HG03039 (cell line): ENCODE data around the gene ZNF385B.

Source experiments
- ATAC-seq: cut with Tn5 transposase; IDR thresholded peaks from one replicate; pipeline ENCODE4 v1.9.1; 2021; ENCODE audit warnings: mild to moderate bottlenecking, moderate library complexity; ENCODE audit not compliant: unreplicated experiment

Gene ZNF385B

GRCh38 chr2:179751163-179751809 lies 110.1 kb downstream of the ZNF385B start:
- no peak for ATAC-seq

DNA sequence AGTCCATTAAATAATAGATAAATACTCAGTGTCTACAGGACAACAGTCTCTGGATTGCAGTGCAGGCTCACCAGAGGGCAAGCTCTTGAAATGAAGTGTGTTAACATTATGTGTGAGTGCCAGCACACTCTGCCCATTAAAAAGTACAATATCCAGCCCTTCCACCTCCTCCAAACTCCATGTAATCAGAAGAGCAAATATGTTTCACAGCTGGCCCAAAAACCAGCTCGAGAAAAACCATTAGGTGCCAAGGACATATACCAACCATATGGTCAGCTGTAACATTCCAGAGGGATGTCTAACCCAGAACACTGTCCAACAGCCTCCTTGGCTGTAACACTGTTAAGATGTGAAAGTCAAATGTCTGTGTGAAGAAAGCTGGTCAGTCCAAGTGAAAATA lies 112.2 kb downstream of the ZNF385B start:
- ATAC-seq, result no peak

GRCh38 chr2:179746981-179747380 lies 114.4 kb downstream of the ZNF385B start:
- ATAC-seq, result no peak

GRCh38 chr2:179745635-179746256 lies 115.7 kb downstream of the ZNF385B start:
- ATAC-seq, result no peak

GRCh38 chr2:179744401-179744800 lies 117.0 kb downstream of the ZNF385B start:
- ATAC-seq, result no peak

DNA sequence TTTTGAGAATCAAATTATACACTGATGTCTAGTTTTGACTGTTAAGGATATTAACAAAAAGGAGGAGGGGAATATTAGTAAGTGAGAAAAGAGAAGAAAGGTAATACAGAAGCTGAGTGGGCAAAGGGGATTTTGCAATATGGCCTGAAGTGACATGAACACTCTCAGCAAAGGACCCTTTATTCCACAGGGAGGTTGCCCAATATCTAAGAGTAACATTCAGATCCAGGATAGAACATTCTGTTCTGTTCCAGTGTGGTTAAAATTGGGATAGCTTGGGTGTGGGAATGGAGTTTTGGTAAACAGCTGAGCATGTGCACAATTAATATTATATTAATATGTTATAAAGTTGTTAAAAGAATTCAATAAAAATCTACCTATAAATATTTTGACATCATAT lies 120.1 kb downstream of the ZNF385B start:
- no peak for ATAC-seq

GRCh38 chr2:179729966-179730365 lies 131.4 kb downstream of the ZNF385B start:
- ATAC-seq, result no peak

DNA sequence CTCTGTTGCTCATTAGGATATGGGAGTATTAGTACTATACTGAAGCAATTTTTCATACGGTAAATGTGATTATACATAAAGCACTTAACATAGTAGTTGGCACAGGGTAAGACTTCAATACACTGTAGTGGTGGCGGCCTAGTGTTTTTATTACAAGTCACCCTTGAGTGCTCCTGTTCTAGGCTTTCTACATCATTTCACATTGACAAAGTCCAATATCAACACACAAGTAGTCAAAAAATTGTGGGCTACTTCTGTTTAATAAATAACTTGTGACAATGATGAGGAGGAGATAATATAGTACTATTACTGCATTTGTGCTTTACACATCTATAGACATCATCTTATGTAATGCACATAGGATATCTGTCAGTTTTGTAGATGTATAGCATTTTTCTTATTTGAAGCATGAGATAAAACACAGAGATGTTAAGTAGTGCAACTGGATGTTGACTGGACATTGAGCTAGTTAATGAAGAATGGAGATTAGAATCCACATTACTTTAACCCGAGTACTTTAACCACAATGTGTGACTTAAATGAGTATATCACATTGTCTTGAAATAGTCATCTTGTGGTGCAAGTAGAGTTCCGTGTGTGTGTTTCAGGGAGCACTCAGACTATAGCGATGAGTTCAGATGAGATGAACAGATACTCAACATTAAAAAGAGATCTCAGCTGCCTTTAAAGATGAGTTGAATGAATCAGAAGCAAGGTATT lies 134.8 kb downstream of the ZNF385B start:
- ATAC-seq, result no peak

- ATAC-seq, result no peak
Observed at GRCh38 chr2:179724403-179724802, 137.0 kb downstream of the ZNF385B start.

GRCh38 chr2:179720173-179720772 lies 141.1 kb downstream of the ZNF385B start:
- no peak for ATAC-seq

- ATAC-seq, result no peak
Observed at GRCh38 chr2:179715871-179716270, 145.5 kb downstream of the ZNF385B start.

DNA sequence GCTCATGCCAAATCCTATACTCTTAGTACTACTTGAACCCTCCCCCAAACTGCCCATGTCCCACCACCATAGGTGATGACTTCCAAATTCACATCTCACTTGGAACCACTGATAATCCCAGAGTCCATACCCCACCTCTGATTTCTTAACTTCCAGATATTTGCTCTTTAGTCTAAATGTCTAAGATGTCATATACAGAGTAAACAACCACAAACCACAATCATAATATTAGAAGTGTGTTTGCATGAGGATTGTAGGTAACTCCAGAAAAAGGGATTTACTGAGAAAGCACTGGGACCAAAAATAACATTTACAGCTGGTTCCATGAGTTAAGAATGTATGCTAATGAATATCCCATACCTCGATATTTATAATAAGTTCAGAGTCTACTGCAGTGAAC lies 146.2 kb downstream of the ZNF385B start:
- ATAC-seq, result no peak

GRCh38 chr2:179712825-179713224 lies 148.6 kb downstream of the ZNF385B start:
- ATAC-seq, result no peak

GRCh38 chr2:179711375-179711774 lies 150.0 kb downstream of the ZNF385B start:
- no peak for ATAC-seq

DNA sequence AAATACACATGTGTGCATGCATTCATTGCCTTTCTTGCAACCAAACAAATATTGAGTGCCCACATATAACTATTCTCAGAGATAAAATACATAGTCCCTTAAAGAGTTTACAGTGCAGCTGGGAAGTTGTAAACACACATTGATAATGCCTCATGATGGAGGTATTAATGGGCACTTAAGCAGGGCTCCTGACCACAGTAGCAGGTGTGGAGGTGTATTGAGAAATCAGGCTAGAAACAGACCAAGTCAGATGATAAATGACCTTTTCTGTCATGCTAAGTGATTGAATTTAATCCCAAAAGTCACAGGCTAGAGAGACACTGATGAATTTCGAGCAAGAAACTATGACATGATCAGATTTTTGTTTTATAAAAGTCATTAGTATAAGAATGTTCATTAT lies 157.7 kb downstream of the ZNF385B start:
- no peak for ATAC-seq

GRCh38 chr2:179702912-179703311 lies 158.5 kb downstream of the ZNF385B start:
- ATAC-seq, result no peak

DNA sequence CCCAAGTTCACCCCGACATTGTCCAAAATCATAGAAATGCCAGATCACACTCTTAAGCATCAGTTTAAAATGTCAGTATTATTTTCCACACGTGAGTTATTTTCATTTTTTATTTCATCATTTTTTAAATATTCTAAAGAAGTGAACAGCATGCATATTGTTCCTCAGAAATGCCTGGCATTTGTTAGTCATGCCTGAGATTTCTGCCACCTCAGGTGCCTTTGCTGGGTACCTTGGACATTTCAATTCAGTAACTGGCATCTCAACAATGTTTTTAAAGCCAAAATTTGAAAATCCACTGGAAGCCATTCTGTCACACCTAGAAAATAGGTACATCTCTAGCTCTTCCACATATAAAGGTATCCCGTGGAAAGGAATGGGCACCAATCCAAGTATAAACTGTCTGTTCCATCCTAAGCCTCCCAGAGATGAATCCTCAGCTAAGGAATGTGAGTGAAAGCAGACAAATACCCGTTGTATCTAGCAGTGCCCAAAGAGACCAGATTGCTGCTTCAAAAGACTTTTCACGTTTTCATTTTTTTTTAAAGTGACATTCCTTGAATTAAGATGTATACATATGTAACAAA lies 159.8 kb downstream of the ZNF385B start:
- no peak for ATAC-seq

- no peak for ATAC-seq
Observed at GRCh38 chr2:179695486-179695885, 165.9 kb downstream of the ZNF385B start.

GRCh38 chr2:179694963-179695362 lies 166.4 kb downstream of the ZNF385B start:
- ATAC-seq, result no peak

DNA sequence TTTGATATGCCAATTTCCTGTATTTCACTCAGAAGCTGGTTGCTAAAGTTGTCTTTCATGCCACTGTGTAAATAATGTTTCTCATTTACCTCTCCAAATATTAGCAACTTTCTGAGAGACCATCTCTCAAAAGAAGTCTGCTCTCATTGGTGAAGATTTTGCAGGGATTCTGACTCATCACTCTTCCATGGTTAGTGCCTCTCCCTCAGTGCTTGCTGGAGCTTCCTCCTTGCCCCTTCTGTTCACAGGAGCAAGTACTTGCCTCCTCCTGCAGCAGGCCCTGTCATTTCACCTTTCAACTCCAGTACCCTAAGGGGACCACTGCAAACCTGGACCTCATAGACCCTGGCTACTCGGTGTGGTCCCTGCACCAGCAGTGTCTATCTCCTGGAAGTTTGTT lies 168.8 kb downstream of the ZNF385B start:
- ATAC-seq, result no peak

GRCh38 chr2:179692043-179692442 lies 169.4 kb downstream of the ZNF385B start:
- ATAC-seq, result no peak
